Thyroid gland (tissue), 4 donors: Measurements from ENCODE around the gene TUBB1. TPM values are rescaled to one million over a fixed set of nuclear protein-coding genes. Genes with fewer than 3 reads are reported as not detected.

ENCODE experiments used
- DNase-seq, 2 donors: peaks; one replicate each; pipeline ENCODE4 v3.0.0-alpha.2; 2019
- H3K27ac ChIP-seq, 3 donors: fragments of 200-600 bp; sonication (generic); 1 replicate in 2 of 3; 2 replicates in 1 of 3; pipeline ENCODE4 v1.5.1; 2016 to 2019; ENCODE audit warnings: mild to moderate bottlenecking in 1 of 3, moderate library complexity in 1 of 3
- H3K27me3 ChIP-seq: fragments of 200-600 bp; sonication (generic); one replicate; pipeline ENCODE4 v1.5.1; 2019
- H3K36me3 ChIP-seq, 2 donors: fragments of 200-600 bp; sonication (generic); one replicate each; pipeline ENCODE4 v1.5.1; 2016 to 2019
- H3K4me1 ChIP-seq, 2 donors: fragments of 200-600 bp; sonication (generic); one replicate each; pipeline ENCODE4 v1.5.1; 2017 to 2019
- H3K4me3 ChIP-seq, 3 donors: fragments of 200-600 bp; sonication (generic); replicated peaks in 1 of 3; 1 replicate in 2 of 3; 2 replicates in 1 of 3; pipeline ENCODE4 v1.5.1; 2016; ENCODE audit warnings: mild to moderate bottlenecking in 1 of 3
- H3K9me3 ChIP-seq: fragments of 200-600 bp; sonication (generic); one replicate; pipeline ENCODE4 v1.5.1; 2017
- POLR2A ChIP-seq, 2 donors: fragments of 450-650 bp; IDR thresholded peaks; one replicate each; pipeline ENCODE4 v1.6.1; 2017; ENCODE audit warnings: antibody characterized with exemption in 2 of 2, mild to moderate bottlenecking in 2 of 2, moderate library complexity in 1 of 2
- WGBS, 2 donors: methylation state at CpG; one replicate each; pipeline ENCODE4 v1.1.5; 2017; 5-methylcytosine and 5-hydroxymethylcytosine counted together
- intact Hi-C: fragments of 100-400 bp; cut with DNase I; formaldehyde crosslinking; loops from one replicate; pipeline ENCODE4 v1.15.1; 2023
- total RNA-seq, 4 donors: library from RNA; depleted of rRNA; stranded (reverse); fragments of >200 nt; gene quantifications; one replicate each; pipeline ENCODE4 v1.2.3, GENCODE V29; 2016
- TF ChIP-seq, protein P1 (sequence below), 6 experiments: fragments of 200-600 bp in 3 of 6; fragments of 450-650 bp in 3 of 6; sonication (generic) in 3 of 6; IDR thresholded peaks; one replicate each; pipeline ENCODE4 v1.5.1; 2016 to 2019; ENCODE audit warnings: antibody characterized with exemption in 6 of 6, mild to moderate bottlenecking in 2 of 6, inconsistent platforms in 1 of 6, moderate library complexity in 1 of 6

TUBB1 gene
- total RNA-seq, 4 donors from 2014 or later, result 0.11 to 0.46 TPM; not detected in 2

- peaks cover 16 to 21% of the 10 kb centered on the region in 2 donors for H3K4me1 ChIP-seq
- H3K27ac ChIP-seq, result no peak overlapping the region
- H3K27me3 ChIP-seq, result no peaks in the 10 kb centered on the region
- TF ChIP-seq, protein P1, sequence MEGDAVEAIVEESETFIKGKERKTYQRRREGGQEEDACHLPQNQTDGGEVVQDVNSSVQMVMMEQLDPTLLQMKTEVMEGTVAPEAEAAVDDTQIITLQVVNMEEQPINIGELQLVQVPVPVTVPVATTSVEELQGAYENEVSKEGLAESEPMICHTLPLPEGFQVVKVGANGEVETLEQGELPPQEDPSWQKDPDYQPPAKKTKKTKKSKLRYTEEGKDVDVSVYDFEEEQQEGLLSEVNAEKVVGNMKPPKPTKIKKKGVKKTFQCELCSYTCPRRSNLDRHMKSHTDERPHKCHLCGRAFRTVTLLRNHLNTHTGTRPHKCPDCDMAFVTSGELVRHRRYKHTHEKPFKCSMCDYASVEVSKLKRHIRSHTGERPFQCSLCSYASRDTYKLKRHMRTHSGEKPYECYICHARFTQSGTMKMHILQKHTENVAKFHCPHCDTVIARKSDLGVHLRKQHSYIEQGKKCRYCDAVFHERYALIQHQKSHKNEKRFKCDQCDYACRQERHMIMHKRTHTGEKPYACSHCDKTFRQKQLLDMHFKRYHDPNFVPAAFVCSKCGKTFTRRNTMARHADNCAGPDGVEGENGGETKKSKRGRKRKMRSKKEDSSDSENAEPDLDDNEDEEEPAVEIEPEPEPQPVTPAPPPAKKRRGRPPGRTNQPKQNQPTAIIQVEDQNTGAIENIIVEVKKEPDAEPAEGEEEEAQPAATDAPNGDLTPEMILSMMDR (IDR thresholded peaks at IDR 0.05), result no peak
- no peak for TF ChIP-seq POLR2A (IDR thresholded peaks at IDR 0.05)
- H3K36me3 ChIP-seq, result peaks cover 46% of the 10 kb centered on the region in 2 donors
- 71 to 94% methylated on average over 2 of the region's 2 CpGs for WGBS, 2 donors
- no peak for DNase-seq
- no peaks in the 10 kb centered on the region for H3K9me3 ChIP-seq
- no peak overlapping the region for H3K4me3 ChIP-seq
- intact Hi-C loops, result no loop called here
Measured at GRCh38 chr20:59025086-59025485, 5.9 kb downstream of the TUBB1 start.

GRCh38 chr20:59025511-59025910 is 6.3 kb downstream of the TUBB1 start:
- H3K4me1 ChIP-seq, result peaks cover 20 to 25% of the 10 kb centered on the region in 2 donors
- DNase-seq, result no peak
- no peak overlapping the region for H3K4me3 ChIP-seq
- H3K36me3 ChIP-seq, result peaks cover 46 to 47% of the 10 kb centered on the region in 2 donors
- intact Hi-C loops, result no loop called here
- no peak overlapping the region for H3K27ac ChIP-seq
- no peaks in the 10 kb centered on the region for H3K9me3 ChIP-seq
- H3K27me3 ChIP-seq, result no peaks in the 10 kb centered on the region
- TF ChIP-seq POLR2A (IDR thresholded peaks at IDR 0.05), result no peak
- WGBS, 2 donors, result 96% methylated on average over 4 of the region's 4 CpGs

DNA sequence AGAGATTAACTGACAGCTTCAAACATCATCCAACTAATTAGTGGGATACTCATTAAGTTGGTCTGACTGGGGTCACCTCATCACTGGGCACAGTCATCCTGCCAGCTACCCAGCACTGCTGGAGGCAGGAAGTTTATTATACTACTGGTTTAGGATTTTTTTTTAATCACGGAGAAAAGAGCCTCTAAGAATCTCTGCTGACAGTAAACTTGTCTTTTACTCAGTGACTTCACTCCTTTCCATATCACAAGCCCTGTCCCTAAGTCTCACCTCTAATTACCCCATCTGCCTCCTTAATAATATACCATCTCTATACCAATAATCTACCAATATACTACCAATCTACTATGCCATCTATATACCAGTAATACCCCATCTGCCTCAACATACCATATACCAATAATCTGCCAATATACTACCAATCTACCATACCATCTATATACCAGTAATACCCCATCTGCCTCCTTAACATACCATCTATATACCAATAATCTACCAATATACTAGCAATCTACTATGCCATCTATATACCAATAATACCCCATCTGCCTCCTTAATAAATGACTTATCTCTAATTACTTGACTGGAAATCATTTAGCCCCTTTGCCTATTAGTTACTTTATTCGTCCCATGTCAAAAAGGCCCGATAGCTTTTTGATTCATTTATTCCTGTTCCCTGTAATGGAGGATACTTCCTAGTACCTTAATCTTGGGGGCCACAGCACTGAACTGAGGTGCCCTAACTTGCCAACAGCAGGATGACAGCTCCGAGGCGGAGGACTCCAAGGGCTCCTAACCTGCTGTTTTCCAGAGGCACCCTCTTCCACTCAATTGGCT is 7.9 kb downstream of the TUBB1 start:
- peak overlapping the region in 1 of 3 donors; percentile 4 for H3K27ac ChIP-seq
- intact Hi-C loops, result no loop called here
- peaks cover 29 to 34% of the 10 kb centered on the region in 2 donors for H3K4me1 ChIP-seq
- WGBS, 2 donors, result 83 to 87% methylated on average over 5 of the region's 5 CpGs
- no peak overlapping the region for H3K4me3 ChIP-seq
- DNase-seq, result no peak
- H3K27me3 ChIP-seq, result no peaks in the 10 kb centered on the region
- no peak for TF ChIP-seq POLR2A (IDR thresholded peaks at IDR 0.05)
- TF ChIP-seq, protein P1 (IDR thresholded peaks at IDR 0.05), result no peak
- H3K9me3 ChIP-seq, result no peaks in the 10 kb centered on the region
- peaks cover 45 to 47% of the 10 kb centered on the region in 2 donors for H3K36me3 ChIP-seq

GRCh38 chr20:59027741-59028320 is 8.6 kb downstream of the TUBB1 start:
- TF ChIP-seq, protein P1 (IDR thresholded peaks at IDR 0.05), result no peak
- TF ChIP-seq POLR2A (IDR thresholded peaks at IDR 0.05), result no peak
- 83 to 86% methylated on average over 8 of the region's 8 CpGs for WGBS, 2 donors
- Histone ChIP-seq H3K4me3 (no peak overlapping the region), H3K9me3 (no peaks in the 10 kb centered on the region), H3K27ac (peak overlapping the region in 1 of 3 donors; percentile 4), H3K36me3 (peaks cover 38 to 45% of the 10 kb centered on the region in 2 donors), H3K27me3 (no peaks in the 10 kb centered on the region), H3K4me1 (peaks cover 29 to 34% of the 10 kb centered on the region in 2 donors)
- intact Hi-C loops, result no loop called here
- DNase-seq, result no peak

- H3K9me3 ChIP-seq, result no peaks in the 10 kb centered on the region
- TF ChIP-seq POLR2A (IDR thresholded peaks at IDR 0.05), result no peak
- TF ChIP-seq, protein P1 (IDR thresholded peaks at IDR 0.05), result no peak
- H3K27ac ChIP-seq, result peak overlapping the region in 1 of 3 donors; percentile 6
- no peak for DNase-seq
- H3K36me3 ChIP-seq, result peaks cover 28 to 40% of the 10 kb centered on the region in 2 donors
- peaks cover 29 to 34% of the 10 kb centered on the region in 2 donors for H3K4me1 ChIP-seq
- H3K27me3 ChIP-seq, result no peaks in the 10 kb centered on the region
- WGBS, 2 donors, result 27 to 32% methylated on average over 2 of the region's 2 CpGs
- H3K4me3 ChIP-seq, result no peak overlapping the region
- intact Hi-C loops, result no loop called here
Measured at GRCh38 chr20:59028812-59029211, 9.6 kb downstream of the TUBB1 start.
